Sigmoid colon (tissue), 4 donors: ENCODE measurements around the gene AHI1.

Experiments
- EP300 ChIP-seq, 4 donors: sonication (generic); formaldehyde crosslinking; IDR thresholded peaks; one replicate each; pipeline ENCODE4 v1.6.1; 2017; ENCODE audit warnings: antibody characterized with exemption in 4 of 4
- POLR2A ChIP-seq, 2 donors: fragments of 450-650 bp; IDR thresholded peaks; one replicate each; pipeline ENCODE4 v1.6.1; 2016; ENCODE audit warnings: antibody characterized with exemption in 2 of 2, mild to moderate bottlenecking in 2 of 2, moderate library complexity in 2 of 2
- POLR2AphosphoS5 ChIP-seq, 4 donors: sonication (generic); formaldehyde crosslinking; IDR thresholded peaks; one replicate each; pipeline ENCODE4 v1.6.1; 2017; ENCODE audit warnings: antibody characterized with exemption in 4 of 4
- TF ChIP-seq, protein P1 (sequence below), 4 experiments: fragments of 450-650 bp in 3 of 4; fragments of 200-600 bp in 1 of 4; IDR thresholded peaks; one replicate each; pipeline ENCODE4 v1.5.1; 2016 to 2019; ENCODE audit warnings: antibody characterized with exemption in 4 of 4, mild to moderate bottlenecking in 3 of 4, moderate library complexity in 2 of 4

DNA sequence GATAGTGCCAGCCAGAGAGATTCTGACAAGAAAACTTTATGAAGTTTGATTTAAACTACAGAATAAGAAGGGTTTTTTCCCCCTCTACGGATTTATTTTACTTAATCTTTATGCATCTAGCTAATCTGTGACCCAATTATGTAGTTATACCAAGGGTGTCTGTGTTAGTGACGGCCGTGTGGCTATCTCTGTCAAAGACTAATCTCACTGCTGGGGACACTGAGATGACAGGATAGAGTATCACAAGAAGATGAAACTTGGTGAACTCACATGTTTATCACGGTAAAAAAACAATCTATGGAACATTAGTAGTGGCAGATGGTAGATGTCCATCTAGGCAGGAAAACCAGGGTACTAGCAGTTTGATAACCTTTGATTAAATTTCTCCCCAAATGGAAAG lies 149.7 kb downstream of the AHI1 start:
- no peak for TF ChIP-seq POLR2AphosphoS5 (IDR thresholded peaks at IDR 0.05)
- TF ChIP-seq, protein P1, sequence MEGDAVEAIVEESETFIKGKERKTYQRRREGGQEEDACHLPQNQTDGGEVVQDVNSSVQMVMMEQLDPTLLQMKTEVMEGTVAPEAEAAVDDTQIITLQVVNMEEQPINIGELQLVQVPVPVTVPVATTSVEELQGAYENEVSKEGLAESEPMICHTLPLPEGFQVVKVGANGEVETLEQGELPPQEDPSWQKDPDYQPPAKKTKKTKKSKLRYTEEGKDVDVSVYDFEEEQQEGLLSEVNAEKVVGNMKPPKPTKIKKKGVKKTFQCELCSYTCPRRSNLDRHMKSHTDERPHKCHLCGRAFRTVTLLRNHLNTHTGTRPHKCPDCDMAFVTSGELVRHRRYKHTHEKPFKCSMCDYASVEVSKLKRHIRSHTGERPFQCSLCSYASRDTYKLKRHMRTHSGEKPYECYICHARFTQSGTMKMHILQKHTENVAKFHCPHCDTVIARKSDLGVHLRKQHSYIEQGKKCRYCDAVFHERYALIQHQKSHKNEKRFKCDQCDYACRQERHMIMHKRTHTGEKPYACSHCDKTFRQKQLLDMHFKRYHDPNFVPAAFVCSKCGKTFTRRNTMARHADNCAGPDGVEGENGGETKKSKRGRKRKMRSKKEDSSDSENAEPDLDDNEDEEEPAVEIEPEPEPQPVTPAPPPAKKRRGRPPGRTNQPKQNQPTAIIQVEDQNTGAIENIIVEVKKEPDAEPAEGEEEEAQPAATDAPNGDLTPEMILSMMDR (IDR thresholded peaks at IDR 0.05), result no peak
- no peak for TF ChIP-seq POLR2A (IDR thresholded peaks at IDR 0.05)
- no peak for TF ChIP-seq EP300 (IDR thresholded peaks at IDR 0.05)
